Stimulated activated naive B cell treated with anti-CD40 and anti-IgM and Interleukin-4, amounts not matched to agents 10 μg/mL and 1 μg/mL and 100 μg/mL, for 72 hours (primary cell): ENCODE measurements around the gene RGS3.
A peak's percentile ranks its signal among the peaks of the same experiment; 100 is the strongest.

Experiments used
- ATAC-seq, 2 donors: fragments of 150-1000 bp; cut with Tn5 transposase; replicated peaks; 2 replicates each; pipeline ENCODE4 v1.10.0; 2021; ENCODE audit warnings: moderate library complexity in 1 of 2
- DNase-seq: peaks from one replicate; pipeline ENCODE4 v3.0.0; 2021
- H3K27ac Mint-ChIP-seq: one replicate; pipeline ENCODE4 v1.8.0; 2022; ENCODE audit warnings: mild to moderate bottlenecking, mixed read lengths
- H3K27me3 Mint-ChIP-seq, 2 donors: one replicate each; pipeline ENCODE4 v1.8.0; 2022; ENCODE audit warnings: mixed read lengths in 2 of 2
- H3K36me3 Mint-ChIP-seq, 2 donors: one replicate each; pipeline ENCODE4 v1.8.0; 2022; ENCODE audit warnings: mixed read lengths in 2 of 2, mild to moderate bottlenecking in 1 of 2
- H3K4me1 Mint-ChIP-seq, 2 donors: one replicate each; pipeline ENCODE4 v1.8.0; 2022; ENCODE audit warnings: mixed read lengths in 2 of 2, mild to moderate bottlenecking in 1 of 2
- H3K4me3 Mint-ChIP-seq, 2 donors: one replicate each; pipeline ENCODE4 v1.8.0; 2022; ENCODE audit warnings: mild to moderate bottlenecking in 2 of 2, mixed read lengths in 2 of 2, moderate library complexity in 1 of 2
- H3K9me3 Mint-ChIP-seq, 2 donors: one replicate each; pipeline ENCODE4 v1.8.0; 2022; ENCODE audit warnings: mixed read lengths in 2 of 2, mild to moderate bottlenecking in 1 of 2

Gene RGS3

GRCh38 chr9:113581865-113582697 is 118.6 kb downstream of the RGS3 start:
- H3K36me3 Mint-ChIP-seq, result peaks cover 23 to 40% of the 10 kb centered on the region in 2 donors
- ATAC-seq, result peak; percentile 82 to 84

GRCh38 chr9:113582698-113583200 is 119.2 kb downstream of the RGS3 start:
- no peaks in the 10 kb centered on the region for H3K27me3 Mint-ChIP-seq
- H3K27ac Mint-ChIP-seq, result no peak overlapping the region
- peaks cover 23 to 40% of the 10 kb centered on the region in 2 donors for H3K36me3 Mint-ChIP-seq
- DNase-seq (no peak), ATAC-seq (no peak)
- peaks cover 60 to 90% of the 10 kb centered on the region in 2 donors for H3K4me1 Mint-ChIP-seq
- peak overlapping the region in 1 of 2 donors; percentile 95 for H3K4me3 Mint-ChIP-seq
- H3K9me3 Mint-ChIP-seq, result no peaks in the 10 kb centered on the region

More at GRCh38 chr9:113581865-113582697, 118.6 kb downstream of the RGS3 start:
- DNase-seq, result peak; percentile 88
- Mint-ChIP-seq H3K4me1 (peaks cover 66 to 90% of the 10 kb centered on the region in 2 donors), H3K27ac (peak overlapping the region; percentile 95), H3K9me3 (no peaks in the 10 kb centered on the region), H3K27me3 (no peaks in the 10 kb centered on the region), H3K4me3 (peak overlapping the region; percentile 92 to 95)

GRCh38 chr9:113583511-113584427 is 120.2 kb downstream of the RGS3 start:
- DNase-seq, result no peak
- peaks cover 50 to 90% of the 10 kb centered on the region in 2 donors for H3K4me1 Mint-ChIP-seq
- no peak overlapping the region for H3K4me3 Mint-ChIP-seq
- no peaks in the 10 kb centered on the region for H3K9me3 Mint-ChIP-seq
- H3K27me3 Mint-ChIP-seq, result no peaks in the 10 kb centered on the region
- H3K27ac Mint-ChIP-seq, result peak overlapping the region; percentile 34
- ATAC-seq, result no peak
- H3K36me3 Mint-ChIP-seq, result peaks cover 27 to 40% of the 10 kb centered on the region in 2 donors

GRCh38 chr9:113584428-113585084 is 121.0 kb downstream of the RGS3 start:
- ATAC-seq, result no peak
- H3K4me1 Mint-ChIP-seq, result peaks cover 45 to 90% of the 10 kb centered on the region in 2 donors
- H3K36me3 Mint-ChIP-seq, result peaks cover 27 to 40% of the 10 kb centered on the region in 2 donors
- no peaks in the 10 kb centered on the region for H3K9me3 Mint-ChIP-seq
- H3K27ac Mint-ChIP-seq, result no peak overlapping the region
- H3K27me3 Mint-ChIP-seq, result no peaks in the 10 kb centered on the region
- H3K4me3 Mint-ChIP-seq, result no peak overlapping the region
- DNase-seq, result no peak

- ATAC-seq (no peak), DNase-seq (no peak)
- H3K4me1 Mint-ChIP-seq, result peaks cover 43 to 89% of the 10 kb centered on the region in 2 donors
- peaks cover 27 to 40% of the 10 kb centered on the region in 2 donors for H3K36me3 Mint-ChIP-seq
- H3K9me3 Mint-ChIP-seq, result no peaks in the 10 kb centered on the region
- H3K27ac Mint-ChIP-seq, result no peak overlapping the region
- no peaks in the 10 kb centered on the region for H3K27me3 Mint-ChIP-seq
- H3K4me3 Mint-ChIP-seq, result no peak overlapping the region
Measured at GRCh38 chr9:113585085-113585442, 121.5 kb downstream of the RGS3 start.

GRCh38 chr9:113585555-113585954 is 122.0 kb downstream of the RGS3 start:
- no peak overlapping the region for H3K4me3 Mint-ChIP-seq
- H3K9me3 Mint-ChIP-seq, result no peaks in the 10 kb centered on the region
- no peaks in the 10 kb centered on the region for H3K27me3 Mint-ChIP-seq
- ATAC-seq (no peak), DNase-seq (no peak)
- no peak overlapping the region for H3K27ac Mint-ChIP-seq
- H3K36me3 Mint-ChIP-seq, result peaks cover 27 to 44% of the 10 kb centered on the region in 2 donors
- peaks cover 41 to 88% of the 10 kb centered on the region in 2 donors for H3K4me1 Mint-ChIP-seq

- DNase-seq, result no peak
- no peak overlapping the region for H3K27ac Mint-ChIP-seq
Measured at GRCh38 chr9:113587471-113588031, 124.0 kb downstream of the RGS3 start.

GRCh38 chr9:113588242-113588810 is 124.8 kb downstream of the RGS3 start:
- Mint-ChIP-seq H3K9me3 (no peaks in the 10 kb centered on the region), H3K4me3 (no peak overlapping the region), H3K4me1 (peaks cover 38 to 91% of the 10 kb centered on the region in 2 donors), H3K27ac (no peak overlapping the region), H3K27me3 (no peaks in the 10 kb centered on the region), H3K36me3 (peaks cover 27 to 43% of the 10 kb centered on the region in 2 donors)
- DNase-seq (no peak), ATAC-seq (no peak)

More at GRCh38 chr9:113587471-113588031, 124.0 kb downstream of the RGS3 start:
- Mint-ChIP-seq H3K27me3 (no peaks in the 10 kb centered on the region), H3K4me1 (peaks cover 37 to 88% of the 10 kb centered on the region in 2 donors), H3K4me3 (no peak overlapping the region), H3K36me3 (peaks cover 32 to 46% of the 10 kb centered on the region in 2 donors), H3K9me3 (no peaks in the 10 kb centered on the region)
- ATAC-seq, result peak; percentile 23 to 31

GRCh38 chr9:113588936-113589335 is 125.4 kb downstream of the RGS3 start:
- Mint-ChIP-seq H3K27me3 (no peaks in the 10 kb centered on the region), H3K9me3 (no peaks in the 10 kb centered on the region), H3K27ac (no peak overlapping the region), H3K36me3 (peaks cover 21 to 37% of the 10 kb centered on the region in 2 donors), H3K4me3 (peak overlapping the region in 1 of 2 donors; percentile 28), H3K4me1 (peaks cover 41 to 97% of the 10 kb centered on the region in 2 donors)
- ATAC-seq (no peak), DNase-seq (no peak)

- peak overlapping the region in 1 of 2 donors; percentile 47 for H3K4me3 Mint-ChIP-seq
- peak overlapping the region; percentile 71 for H3K27ac Mint-ChIP-seq
- H3K36me3 Mint-ChIP-seq, result peaks cover 23 to 37% of the 10 kb centered on the region in 2 donors
- H3K27me3 Mint-ChIP-seq, result no peaks in the 10 kb centered on the region
- no peak for ATAC-seq
- H3K9me3 Mint-ChIP-seq, result no peaks in the 10 kb centered on the region
- H3K4me1 Mint-ChIP-seq, result peaks cover 42 to 97% of the 10 kb centered on the region in 2 donors
- no peak for DNase-seq
Measured at GRCh38 chr9:113589407-113589806, 125.9 kb downstream of the RGS3 start.

- DNase-seq, result no peak
- H3K4me3 Mint-ChIP-seq, result no peak overlapping the region
Measured at GRCh38 chr9:113589890-113590289, 126.4 kb downstream of the RGS3 start.

GRCh38 chr9:113590389-113590788 is 126.9 kb downstream of the RGS3 start:
- Mint-ChIP-seq H3K27ac (no peak overlapping the region), H3K4me1 (peaks cover 43 to 97% of the 10 kb centered on the region in 2 donors), H3K4me3 (no peak overlapping the region), H3K36me3 (peaks cover 24 to 36% of the 10 kb centered on the region in 2 donors), H3K27me3 (no peaks in the 10 kb centered on the region), H3K9me3 (no peaks in the 10 kb centered on the region)
- DNase-seq (no peak), ATAC-seq (no peak)

More at GRCh38 chr9:113589890-113590289, 126.4 kb downstream of the RGS3 start:
- H3K9me3 Mint-ChIP-seq, result no peaks in the 10 kb centered on the region
- no peak for ATAC-seq
- H3K36me3 Mint-ChIP-seq, result peaks cover 24 to 36% of the 10 kb centered on the region in 2 donors
- peaks cover 43 to 97% of the 10 kb centered on the region in 2 donors for H3K4me1 Mint-ChIP-seq
- no peaks in the 10 kb centered on the region for H3K27me3 Mint-ChIP-seq
- no peak overlapping the region for H3K27ac Mint-ChIP-seq
